ENCODE data around the gene OLIG3.

Gene OLIG3

DNA sequence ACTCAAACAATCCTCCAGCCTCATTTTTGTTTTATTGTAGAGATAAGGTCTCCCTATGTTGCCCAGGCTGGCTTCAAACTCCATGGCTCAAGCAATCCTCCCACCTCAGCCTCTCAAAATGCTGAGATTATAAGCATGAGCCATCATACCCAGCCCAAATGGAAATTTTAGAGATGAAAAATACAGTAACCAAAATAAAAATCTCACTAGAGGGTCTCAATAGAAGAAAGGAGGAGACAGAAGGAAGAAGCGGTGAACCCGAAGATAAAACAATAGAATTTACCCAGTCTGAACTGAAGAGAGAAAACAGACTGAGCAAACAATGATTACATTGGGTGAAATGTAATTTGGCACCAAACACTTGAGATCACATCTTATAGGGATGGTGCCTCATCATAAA lies 16.7 kb upstream of the OLIG3 start:
- H3K9me3 Mint-ChIP-seq: peaks cover 15% of the 10 kb centered on the region
- no peaks in the 10 kb centered on the region for H3K36me3 Mint-ChIP-seq (ENCODE audit: low read depth)
- no peak overlapping the region for H3K4me3 Mint-ChIP-seq
- no peak overlapping the region for H3K27ac Mint-ChIP-seq
- peaks cover 80% of the 10 kb centered on the region for H3K27me3 Mint-ChIP-seq
- H3K4me1 Mint-ChIP-seq (ENCODE audit: low read depth): no peaks in the 10 kb centered on the region

DNA sequence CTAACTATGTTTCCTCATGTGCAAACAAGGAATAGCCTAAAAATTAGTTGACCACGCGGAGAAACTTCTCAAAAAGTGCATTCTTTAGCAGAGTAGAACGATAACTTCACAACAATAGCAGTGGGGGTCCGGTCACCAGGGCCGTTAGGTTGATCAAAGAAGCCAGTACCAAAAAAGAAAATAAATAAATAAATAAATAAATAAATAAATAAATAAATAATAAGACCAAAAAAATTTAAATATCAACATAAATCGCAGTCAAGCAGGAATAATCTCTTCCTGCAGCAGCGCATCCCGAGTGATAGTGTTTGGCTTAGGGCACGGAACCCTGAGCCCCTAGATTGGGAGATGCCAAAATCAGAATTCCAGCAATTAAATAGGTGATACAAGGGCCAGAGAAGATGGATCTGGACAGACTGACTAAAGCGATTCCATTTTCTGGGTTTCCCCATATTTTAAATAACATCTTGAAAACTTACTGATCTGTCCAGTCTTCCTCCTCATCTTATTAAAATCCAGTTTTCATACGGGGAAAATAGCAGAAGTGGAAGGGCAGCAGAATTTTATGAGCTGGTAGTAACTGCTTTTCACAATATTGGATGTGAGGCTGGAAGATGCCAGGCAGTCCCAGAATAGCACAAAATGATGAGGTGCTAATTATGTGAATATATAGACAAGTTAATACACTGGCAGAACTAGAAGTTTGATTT lies 4.4 kb upstream of the OLIG3 start:
- Mint-ChIP-seq H3K36me3 (ENCODE audit: low read depth) (no peaks in the 10 kb centered on the region), H3K27ac (no peak overlapping the region), H3K4me1 (ENCODE audit: low read depth) (peaks cover 36% of the 10 kb centered on the region), H3K4me3 (no peak overlapping the region), H3K27me3 (peaks cover 85% of the 10 kb centered on the region), H3K9me3 (no peaks in the 10 kb centered on the region)

DNA sequence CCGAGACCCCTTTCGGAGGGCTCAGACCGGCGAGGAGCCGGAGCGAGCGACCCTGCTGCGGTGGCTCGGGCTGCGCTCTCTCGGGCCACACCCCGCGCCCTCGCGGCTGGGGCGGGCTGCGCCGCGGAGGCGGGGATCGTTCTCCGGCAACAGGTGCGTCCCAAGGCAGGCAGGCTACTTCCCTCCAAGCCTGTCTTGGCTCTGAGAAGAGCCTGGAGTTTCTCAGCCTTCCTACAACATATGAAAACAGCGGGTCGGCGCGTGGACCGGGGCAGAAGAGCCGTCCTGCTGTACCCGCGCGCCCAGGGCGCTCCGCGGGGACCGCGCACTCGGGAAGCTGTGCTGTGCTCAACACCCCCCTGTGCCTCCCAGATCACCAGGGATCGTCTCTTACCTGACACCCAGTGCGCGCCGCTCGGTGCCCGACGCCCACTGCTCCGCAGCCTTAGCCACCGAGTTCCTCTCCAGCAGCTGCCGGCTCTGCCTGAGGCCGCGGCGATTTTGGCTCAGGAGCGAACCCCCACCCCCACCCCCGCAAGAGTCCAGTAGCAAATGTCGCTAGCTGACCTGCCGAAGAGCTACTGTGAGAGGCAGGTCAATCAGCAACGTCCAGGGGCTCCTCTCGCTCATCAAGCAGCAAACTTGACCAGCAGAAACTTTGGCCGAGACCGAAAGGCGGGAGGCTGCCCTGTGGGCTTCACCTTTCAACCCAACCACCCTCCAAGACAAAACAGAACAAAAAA lies 3.7 kb upstream of the OLIG3 start:
- Mint-ChIP-seq H3K36me3 (ENCODE audit: low read depth) (peaks cover under 1% of the 10 kb centered on the region), H3K4me1 (ENCODE audit: low read depth) (peaks cover 43% of the 10 kb centered on the region), H3K27ac (no peak overlapping the region), H3K4me3 (peak overlapping the region; percentile 20), H3K27me3 (peaks cover 85% of the 10 kb centered on the region), H3K9me3 (no peaks in the 10 kb centered on the region)

- Mint-ChIP-seq H3K27ac (no peak overlapping the region), H3K27me3 (peaks cover 87% of the 10 kb centered on the region), H3K4me3 (peak overlapping the region; percentile 63), H3K9me3 (no peaks in the 10 kb centered on the region), H3K4me1 (ENCODE audit: low read depth) (peaks cover 50% of the 10 kb centered on the region), H3K36me3 (ENCODE audit: low read depth) (peaks cover 4% of the 10 kb centered on the region)
These were observed 2.9 kb upstream of the OLIG3 start for GRCh38 chr6:137496909-137497720.

DNA sequence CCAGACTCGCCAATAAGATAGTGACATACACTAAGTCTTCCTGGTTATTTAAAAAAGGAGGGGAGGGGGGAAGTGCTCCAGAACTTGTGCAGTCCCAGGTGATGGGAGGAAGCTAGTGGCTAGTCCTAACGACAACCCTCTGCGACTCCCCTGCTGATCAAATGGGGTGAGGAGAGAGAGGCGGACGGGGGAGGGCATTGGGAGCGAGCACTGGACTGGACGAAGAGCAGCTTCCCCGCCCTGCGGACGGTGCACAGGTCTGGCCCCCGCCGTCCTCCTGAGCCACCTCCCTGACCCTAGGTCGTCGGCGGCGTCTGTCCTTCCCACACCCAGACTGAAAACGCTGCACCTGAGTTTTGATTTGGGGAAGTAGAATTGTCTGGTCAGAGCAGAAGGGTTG lies 2.2 kb upstream of the OLIG3 start:
- Mint-ChIP-seq H3K27ac (peak overlapping the region; percentile 26), H3K27me3 (peaks cover 87% of the 10 kb centered on the region), H3K36me3 (ENCODE audit: low read depth) (peaks cover 4% of the 10 kb centered on the region), H3K4me3 (peak overlapping the region; percentile 41), H3K4me1 (ENCODE audit: low read depth) (peaks cover 58% of the 10 kb centered on the region), H3K9me3 (no peaks in the 10 kb centered on the region)

DNA sequence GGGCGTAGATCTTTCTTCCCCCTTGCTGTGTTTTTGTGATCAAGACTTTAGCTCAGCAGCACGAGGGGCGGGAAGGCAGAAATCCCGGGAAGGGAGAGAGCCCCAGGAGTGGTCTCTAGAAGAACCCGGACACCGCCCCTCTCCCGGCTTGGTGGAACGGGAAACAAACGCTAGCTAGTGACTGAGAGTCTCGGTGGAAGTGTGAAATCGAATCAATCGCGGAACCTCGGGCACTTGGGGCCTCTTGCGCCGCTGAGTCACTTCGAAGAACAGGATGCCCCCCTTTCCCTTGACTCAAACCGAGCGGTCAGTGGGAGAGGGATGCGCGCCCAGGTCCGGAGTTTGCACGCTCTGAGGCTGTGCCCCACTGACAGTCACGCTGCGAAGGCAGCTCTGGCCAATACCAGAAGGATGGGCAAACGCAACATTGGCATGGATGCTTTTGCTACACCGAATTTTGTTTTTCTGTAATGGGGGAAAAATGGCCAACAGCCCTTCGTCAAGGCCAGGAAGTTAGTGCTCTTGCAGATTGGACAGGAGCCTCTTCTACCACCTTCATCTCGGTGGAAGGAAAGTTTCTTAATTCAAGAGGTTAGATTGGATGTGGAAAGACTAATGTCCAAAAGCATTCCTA lies 1.6 kb upstream of the OLIG3 start:
- Mint-ChIP-seq H3K27ac (peak overlapping the region; percentile 26), H3K36me3 (ENCODE audit: low read depth) (peaks cover 4% of the 10 kb centered on the region), H3K4me1 (ENCODE audit: low read depth) (peaks cover 58% of the 10 kb centered on the region), H3K9me3 (no peaks in the 10 kb centered on the region), H3K27me3 (peaks cover 87% of the 10 kb centered on the region), H3K4me3 (peak overlapping the region; percentile 41)

DNA sequence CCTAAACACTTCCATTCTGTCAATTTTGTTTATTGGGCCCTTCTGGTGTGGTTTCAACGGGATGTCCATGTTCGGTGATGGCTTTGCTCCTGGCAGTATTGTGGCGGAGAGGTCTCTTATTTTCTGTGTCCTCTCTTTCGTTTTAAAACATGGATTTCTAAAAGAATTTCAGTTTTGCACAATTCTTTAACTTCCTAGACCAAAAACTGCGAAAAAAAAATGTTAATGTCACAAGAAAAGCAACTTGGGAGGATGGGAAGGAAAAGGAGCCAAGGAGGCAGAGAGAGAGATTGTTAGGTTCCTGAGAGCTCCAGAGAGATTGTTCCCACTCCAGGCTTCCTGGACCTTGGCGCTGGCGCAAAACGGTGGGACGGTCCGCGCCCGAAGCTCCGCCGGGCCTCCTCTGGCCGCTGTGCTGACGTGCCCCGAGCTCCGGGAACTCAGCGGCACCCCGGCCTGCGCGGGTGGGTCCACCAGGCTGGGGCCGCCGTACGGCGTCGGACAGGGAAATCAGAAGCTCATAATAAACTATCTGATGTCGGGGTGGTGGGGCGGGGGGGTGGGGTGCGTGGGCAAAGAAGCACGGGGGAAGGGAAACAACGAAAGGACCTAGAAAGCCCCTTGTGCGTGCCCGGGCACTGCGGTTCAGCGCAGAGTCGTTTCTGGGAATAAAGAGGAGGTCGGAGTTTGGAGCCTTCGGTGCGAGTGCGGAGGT lies 951 bp upstream of the OLIG3 start:
- Mint-ChIP-seq H3K4me3 (peak overlapping the region; percentile 65), H3K9me3 (no peaks in the 10 kb centered on the region), H3K27me3 (peaks cover 93% of the 10 kb centered on the region), H3K36me3 (ENCODE audit: low read depth) (peaks cover 4% of the 10 kb centered on the region), H3K27ac (peak overlapping the region; percentile 43), H3K4me1 (ENCODE audit: low read depth) (peaks cover 62% of the 10 kb centered on the region)

DNA sequence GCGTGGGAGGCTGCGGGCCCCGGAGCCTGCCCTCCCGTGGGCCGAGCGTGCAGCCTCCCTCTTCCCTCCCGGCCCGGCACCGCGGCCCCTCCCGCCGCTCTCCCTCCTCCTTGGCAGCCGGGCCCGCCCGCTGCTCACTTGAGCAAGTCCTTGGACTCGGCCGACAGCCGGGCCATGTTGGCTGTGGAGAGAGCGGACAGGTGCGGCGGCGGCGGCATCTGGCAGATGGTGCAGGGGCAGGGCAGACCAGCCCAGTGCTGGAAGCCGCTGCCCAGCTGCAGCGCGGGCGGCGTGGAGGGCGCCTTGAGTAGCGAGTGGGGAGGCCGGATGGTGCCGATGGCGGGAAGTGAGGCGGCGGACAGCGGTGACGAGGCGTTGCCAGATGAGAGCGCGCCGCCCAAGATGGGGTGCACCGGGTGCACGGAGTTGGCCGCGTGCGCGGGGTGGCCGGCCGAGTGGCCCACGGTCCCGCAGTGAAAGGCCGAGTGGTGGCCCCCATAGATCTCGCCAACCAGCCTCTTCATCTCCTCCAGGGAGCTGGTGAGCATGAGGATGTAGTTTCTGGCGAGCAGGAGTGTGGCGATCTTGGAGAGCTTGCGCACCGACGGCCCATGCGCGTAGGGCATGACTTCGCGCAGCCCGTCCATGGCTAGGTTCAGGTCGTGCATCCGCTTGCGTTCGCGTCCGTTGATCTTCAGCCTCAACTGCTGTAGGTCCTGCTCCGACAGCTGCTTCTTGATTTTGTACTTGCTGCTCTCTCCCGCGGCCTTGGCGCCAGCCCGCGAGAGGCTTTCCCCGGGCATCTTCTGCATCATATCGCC lies 766 bp downstream of the OLIG3 start:
- Mint-ChIP-seq H3K27me3 (peaks cover 94% of the 10 kb centered on the region), H3K36me3 (ENCODE audit: low read depth) (peaks cover 4% of the 10 kb centered on the region), H3K9me3 (no peaks in the 10 kb centered on the region), H3K4me1 (ENCODE audit: low read depth) (peaks cover 75% of the 10 kb centered on the region), H3K27ac (no peak overlapping the region), H3K4me3 (peak overlapping the region; percentile 65)

DNA sequence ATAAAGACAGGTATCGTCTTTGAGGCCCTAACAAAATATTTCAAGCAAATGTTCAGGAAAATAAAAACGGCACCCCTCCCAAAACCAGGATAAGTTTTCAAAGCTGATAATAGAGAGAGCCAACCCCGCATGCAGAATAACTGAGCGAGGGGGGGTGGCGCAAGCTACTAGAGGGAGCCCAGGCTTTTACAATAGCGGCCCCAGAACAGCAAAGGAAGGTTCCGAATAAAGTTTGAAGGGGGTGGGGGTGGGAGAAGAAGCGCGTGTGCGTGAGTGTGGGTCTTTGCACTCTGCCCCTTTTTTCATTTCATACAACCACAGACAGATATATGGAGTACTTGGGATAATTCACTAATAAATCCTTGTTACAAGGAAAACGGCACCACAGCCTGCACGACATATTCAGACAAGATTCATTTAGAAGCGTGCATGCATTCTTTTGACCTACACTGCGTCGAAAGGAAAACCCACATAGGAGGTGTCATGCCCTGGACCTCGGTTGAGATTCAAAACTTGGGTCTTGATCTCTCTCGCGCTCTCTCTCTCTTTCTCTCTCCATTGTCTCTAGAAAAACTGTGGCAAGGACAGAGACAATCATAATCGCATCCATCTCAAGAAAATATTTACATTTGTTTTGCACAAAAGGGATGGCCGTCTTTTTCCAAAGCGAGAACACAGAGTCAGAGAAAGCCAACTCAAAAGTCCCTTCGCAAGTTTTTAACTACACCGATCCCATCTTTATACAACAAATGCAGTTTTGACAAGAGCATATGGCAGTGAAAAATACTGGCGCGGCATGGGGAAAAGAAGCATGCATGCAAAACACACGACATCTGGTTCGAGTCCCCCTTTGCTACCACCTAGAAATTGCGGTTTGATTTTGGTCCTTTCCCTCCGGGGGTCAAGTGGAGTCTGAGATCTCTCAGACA lies 1.6 kb downstream of the OLIG3 start:
- H3K4me3 Mint-ChIP-seq: peak overlapping the region; percentile 59
- peaks cover 4% of the 10 kb centered on the region for H3K36me3 Mint-ChIP-seq (ENCODE audit: low read depth)
- H3K9me3 Mint-ChIP-seq: no peaks in the 10 kb centered on the region
- peak overlapping the region; percentile 37 for H3K27ac Mint-ChIP-seq
- H3K4me1 Mint-ChIP-seq (ENCODE audit: low read depth): peaks cover 77% of the 10 kb centered on the region
- H3K27me3 Mint-ChIP-seq: peaks cover 93% of the 10 kb centered on the region

GRCh38 chr6:137491478-137491877 lies 2.7 kb downstream of the OLIG3 start:
- H3K9me3 Mint-ChIP-seq: no peaks in the 10 kb centered on the region
- peaks cover 74% of the 10 kb centered on the region for H3K4me1 Mint-ChIP-seq (ENCODE audit: low read depth)
- H3K27ac Mint-ChIP-seq: no peak overlapping the region
- peaks cover 4% of the 10 kb centered on the region for H3K36me3 Mint-ChIP-seq (ENCODE audit: low read depth)
- H3K27me3 Mint-ChIP-seq: peaks cover 94% of the 10 kb centered on the region
- H3K4me3 Mint-ChIP-seq: no peak overlapping the region

DNA sequence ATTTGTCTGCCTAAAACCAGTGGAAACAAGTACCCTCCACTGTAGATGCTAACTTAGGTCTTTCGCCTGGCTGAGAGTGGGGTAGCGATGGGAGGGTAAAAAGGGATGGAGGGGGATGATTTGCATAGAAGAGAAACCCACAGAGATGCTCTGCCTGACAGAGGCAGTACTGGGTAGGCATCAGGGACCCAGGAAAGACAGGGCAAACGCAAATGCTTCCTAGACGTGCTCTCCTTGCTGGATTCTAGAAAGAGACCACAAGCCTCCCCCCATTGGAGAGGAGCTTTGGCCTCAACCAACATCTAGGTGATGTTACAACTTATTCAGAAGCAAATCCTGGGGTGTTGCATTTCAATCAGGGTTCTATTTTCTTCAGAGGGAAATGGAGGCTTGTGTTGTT lies 3.2 kb downstream of the OLIG3 start:
- H3K27me3 Mint-ChIP-seq: peaks cover 94% of the 10 kb centered on the region
- no peaks in the 10 kb centered on the region for H3K9me3 Mint-ChIP-seq
- peaks cover 4% of the 10 kb centered on the region for H3K36me3 Mint-ChIP-seq (ENCODE audit: low read depth)
- peaks cover 69% of the 10 kb centered on the region for H3K4me1 Mint-ChIP-seq (ENCODE audit: low read depth)
- H3K4me3 Mint-ChIP-seq: no peak overlapping the region
- H3K27ac Mint-ChIP-seq: no peak overlapping the region

- H3K4me3 Mint-ChIP-seq: no peak overlapping the region
- no peak overlapping the region for H3K27ac Mint-ChIP-seq
- H3K27me3 Mint-ChIP-seq: peaks cover 94% of the 10 kb centered on the region
- H3K4me1 Mint-ChIP-seq (ENCODE audit: low read depth): peaks cover 62% of the 10 kb centered on the region
- H3K36me3 Mint-ChIP-seq (ENCODE audit: low read depth): peaks cover 4% of the 10 kb centered on the region
- no peaks in the 10 kb centered on the region for H3K9me3 Mint-ChIP-seq
These were observed 3.9 kb downstream of the OLIG3 start for GRCh38 chr6:137490006-137490905.

All from stimulated activated naive CD8-positive, alpha-beta T cell treated with anti-CD3 and anti-CD28 coated beads, Interleukin-15, Interleukin-2, amounts not matched to agents 100 ng/mL and 50 ng/mL, for 24 hours (primary cell).